Stimulated activated CD8-positive, alpha-beta memory T cell treated with anti-CD3 and anti-CD28 coated beads, Interleukin-2, amount 100 ng/mL, for 48 hours (primary cell): ENCODE measurements around the gene TAGLN2.
"Not testable (repeated sequence)": the region's sequence is repeated elsewhere in the genome, so short reads cannot be mapped to it uniquely, and the experiment has no call there.

Source experiments
- DNase-seq, 2 donors: peaks; one replicate each; pipeline ENCODE4 v3.0.0-alpha.2; 2020; ENCODE audit warnings: low read depth in 2 of 2

TAGLN2 gene

GRCh38 chr1:159921700-159922504 is 3.4 kb downstream of the TAGLN2 start:
- DNase-seq = no peak

- no peak for DNase-seq
These were observed 4.1 kb downstream of the TAGLN2 start for GRCh38 chr1:159921251-159921650.

GRCh38 chr1:159920651-159921050 is 4.7 kb downstream of the TAGLN2 start:
- DNase-seq = no peak

GRCh38 chr1:159920202-159920601 is 5.1 kb downstream of the TAGLN2 start:
- no peak for DNase-seq

GRCh38 chr1:159919236-159919865 is 6.0 kb downstream of the TAGLN2 start:
- no peak for DNase-seq

- DNase-seq = no peak
These were observed 6.7 kb downstream of the TAGLN2 start for GRCh38 chr1:159918352-159919200.

- no peak for DNase-seq
These were observed 7.6 kb downstream of the TAGLN2 start for GRCh38 chr1:159917533-159918351.

- DNase-seq = no peak
These were observed 8.9 kb downstream of the TAGLN2 start for GRCh38 chr1:159916242-159917051.

GRCh38 chr1:159915571-159916241 is 9.6 kb downstream of the TAGLN2 start:
- no peak for DNase-seq

- no peak for DNase-seq
These were observed 10.9 kb downstream of the TAGLN2 start for GRCh38 chr1:159914252-159915018.

GRCh38 chr1:159913451-159914192 is 11.7 kb downstream of the TAGLN2 start:
- DNase-seq = no peak

- DNase-seq = no peak
These were observed 13.8 kb downstream of the TAGLN2 start for GRCh38 chr1:159911326-159912070.

- no peak for DNase-seq
These were observed 17.0 kb downstream of the TAGLN2 start for GRCh38 chr1:159908031-159908940.

GRCh38 chr1:159906960-159907359 is 18.3 kb downstream of the TAGLN2 start:
- no peak for DNase-seq

GRCh38 chr1:159904036-159904435 is 21.3 kb downstream of the TAGLN2 start:
- not testable (repeated sequence) for DNase-seq

- no peak for DNase-seq
These were observed 22.8 kb downstream of the TAGLN2 start for GRCh38 chr1:159902541-159902940.
